NCI-H187 (cell line): Measurements from ENCODE around the gene OLIG3.

ENCODE experiments used
- DNase-seq, 2 experiments: peaks; one replicate each; lab custom pipeline; 2025; lab: John Stamatoyannopoulos, UW

Gene OLIG3

DNA sequence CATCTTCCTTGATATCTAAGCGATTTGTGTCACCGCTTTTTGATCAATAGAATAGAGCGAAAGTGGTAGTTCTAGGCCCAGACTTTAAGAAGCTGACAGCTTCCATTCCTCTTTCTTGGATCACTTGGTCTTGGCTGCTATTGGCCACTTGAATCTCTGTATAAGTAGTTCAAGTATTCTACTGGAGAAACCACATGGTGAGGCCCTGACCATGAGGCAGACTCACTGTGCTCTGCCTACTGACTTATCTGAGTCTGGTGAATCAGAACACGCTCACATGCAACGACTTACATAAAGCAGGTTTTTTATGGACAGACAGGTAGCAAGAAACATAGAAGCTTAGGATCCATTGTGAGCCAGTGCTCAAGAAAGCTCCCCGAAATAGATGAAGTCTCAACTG lies 27.0 kb downstream of the OLIG3 start:
- no peak for DNase-seq

DNA sequence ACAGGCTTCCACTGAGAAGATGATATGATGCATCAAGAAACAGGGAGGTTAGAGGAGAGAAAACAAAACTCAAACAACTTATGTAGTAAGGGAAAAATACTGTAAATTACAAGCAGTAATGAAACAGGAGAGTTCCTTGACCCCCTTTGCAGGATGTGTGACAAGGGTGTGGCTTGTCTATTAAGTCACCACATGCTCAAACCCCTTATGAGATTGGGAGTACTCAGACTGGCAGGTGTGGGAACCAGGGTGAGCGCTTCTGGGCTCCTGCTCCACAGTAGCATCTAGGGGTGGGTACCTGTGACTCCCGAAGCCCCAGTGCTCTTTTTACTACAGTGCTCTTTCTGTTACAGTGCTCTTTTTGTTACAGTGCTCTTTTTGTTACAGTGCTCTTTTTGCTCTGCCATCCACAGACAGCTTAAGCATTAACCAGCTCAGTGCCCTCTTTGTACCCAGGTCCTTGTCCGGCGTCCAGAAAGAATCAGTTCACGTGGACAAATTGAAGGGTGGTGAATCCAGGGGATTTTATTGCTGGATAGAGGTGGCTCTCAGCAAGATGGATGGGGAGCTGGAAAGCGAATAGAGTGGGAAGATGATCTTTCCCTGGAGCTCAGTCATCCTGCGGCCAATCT lies 28.7 kb downstream of the OLIG3 start:
- DNase-seq = no peak

DNA sequence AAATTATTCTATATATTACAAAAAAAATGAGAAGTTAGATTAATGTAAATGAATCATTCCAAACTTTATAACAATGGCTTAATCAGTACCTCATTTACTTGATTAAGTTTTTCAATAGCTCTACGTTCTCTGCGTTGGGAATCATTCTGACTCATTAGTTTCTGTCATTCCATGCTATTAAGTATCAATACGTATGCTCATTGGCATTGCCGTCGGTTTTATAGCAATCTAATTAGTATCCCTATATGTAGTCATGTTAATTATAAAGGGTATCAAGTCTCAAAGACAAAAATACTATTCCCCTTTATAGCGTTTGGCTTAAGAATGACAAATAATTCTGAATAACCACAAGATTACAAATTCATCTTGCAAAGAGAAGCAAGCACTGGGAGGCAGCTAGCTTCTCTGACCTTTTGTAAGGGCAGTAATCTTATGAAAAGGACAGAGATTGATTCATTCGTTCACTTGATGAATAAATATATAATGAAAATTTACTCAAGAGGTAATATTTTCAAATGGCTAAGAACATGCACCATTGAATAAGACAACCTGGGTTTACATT lies 41.8 kb downstream of the OLIG3 start:
- DNase-seq = no peak

DNA sequence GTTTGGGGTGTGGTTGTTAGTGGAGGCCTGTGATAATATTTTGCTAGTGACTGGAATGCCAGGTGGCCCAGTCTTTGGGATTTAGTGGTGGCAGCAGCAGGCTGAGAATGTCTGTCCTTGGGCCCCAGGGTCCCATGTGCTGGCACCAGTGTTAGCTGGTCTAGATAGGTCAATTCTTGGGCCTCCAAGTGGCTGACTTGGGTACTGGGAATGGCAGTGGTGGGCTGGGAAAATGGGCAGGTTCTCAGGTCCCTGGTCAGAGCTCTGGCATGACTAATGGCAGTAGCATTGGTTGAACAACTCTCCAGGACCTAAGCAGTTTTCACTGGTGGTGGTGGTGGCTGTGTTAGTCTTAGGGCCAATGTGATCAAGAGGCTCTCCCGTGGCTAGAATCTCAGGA lies 50.3 kb downstream of the OLIG3 start:
- DNase-seq = no peak
